ENCODE measurements around the gene SLC9A9. TPM values are rescaled to one million over a fixed set of nuclear protein-coding genes. Genes with fewer than 3 reads are reported as not detected.

SLC9A9 gene
- total and polyA plus RNA-seq, 10 of the 15 experiments (the other 5 are each of a cell fraction or from before 2014, with no cell fraction given), result 3.5 to 14.2 (median 9.3) TPM

- no peak for TF ChIP-seq SRF (IDR thresholded peaks at IDR 0.05; ENCODE audit: low read depth in 2 of 2, low read length in 2 of 2)
Observed at GRCh38 chr3:143514874-143515273, 333.4 kb downstream of the SLC9A9 start (continued).

GRCh38 chr3:143514109-143514508, 334.2 kb downstream of the SLC9A9 start:
- no peak overlapping the region for H3K4me3 ChIP-seq
- intact Hi-C loops (cut with micrococcal nuclease; ENCODE audit: unreplicated experiment) (no loop called here), in situ Hi-C loops (cut with MboI) (no loop called here)
- H3K4me1 ChIP-seq (ENCODE audit: control insufficient read depth, insufficient read depth, low read length), result no peaks in the 10 kb centered on the region
- TF ChIP-seq CREB1 (IDR thresholded peaks at IDR 0.05; ENCODE audit: low read depth) (no peak), FOXK2 (IDR thresholded peaks at IDR 0.05) (no peak), TCF3 (IDR thresholded peaks at IDR 0.05; ENCODE audit: borderline replicate concordance, insufficient read depth, low read depth, low read length) (no peak), POU2F2 (IDR thresholded peaks at IDR 0.05; ENCODE audit: borderline replicate concordance, low read depth, low read length) (no peak), LARP7 (IDR thresholded peaks at IDR 0.05) (no peak), E4F1 (IDR thresholded peaks at IDR 0.05; ENCODE audit: borderline replicate concordance, partially characterized antibody) (no peak), TBL1XR1 (IDR thresholded peaks at IDR 0.05; ENCODE audit: low read depth, low read length) (no peak), EP300 (IDR thresholded peaks at IDR 0.05; ENCODE audit: borderline replicate concordance in 1 of 2, control insufficient read depth in 1 of 2, low read depth in 2 of 2, low read length in 2 of 2) (no peak), ETV6 (conservative IDR thresholded peaks at IDR 0.05 in 1 of 2, IDR thresholded peaks at IDR 0.05 in 1 of 2; ENCODE audit: borderline replicate concordance in 1 of 2, low read depth in 1 of 2) (no peak), JUND (IDR thresholded peaks at IDR 0.05; ENCODE audit: low read depth, low read length) (no peak), RELB (IDR thresholded peaks at IDR 0.05; ENCODE audit: low read depth) (no peak), HDAC6 (IDR thresholded peaks at IDR 0.05; ENCODE audit: unreplicated experiment) (no peak)
- H4K20me1 ChIP-seq (ENCODE audit: control insufficient read depth, insufficient read depth), result no peaks in the 10 kb centered on the region
- RAD21 ChIA-PET (ENCODE audit: unreplicated experiment), result no interaction called here
- H2AFZ ChIP-seq (ENCODE audit: control insufficient read depth, low read depth, low read length), result no peak overlapping the region
- no TSS peak for BruUV-seq (replicated peaks)
- no peaks in the 10 kb centered on the region for H3K27me3 ChIP-seq (replicated peaks in 1 of 2; ENCODE audit: control insufficient read depth in 2 of 2, insufficient read depth in 2 of 2, low read length in 1 of 2)
- FAIRE-seq, result no peak
- DNase-seq (ENCODE audit: low read depth, low spot score), result no peak
- SMC1A ChIA-PET (ENCODE audit: uncharacterized antibody, unreplicated experiment), result interaction anchor here (0.7 to 1.7 kb wide), 3 partner anchors 15 to 24 kb away, joined by 3 read pairs; no protein-coding TSS in a partner anchor
- H3K4me2 ChIP-seq (ENCODE audit: control insufficient read depth, insufficient read depth), result no peak overlapping the region
- no peaks in the 10 kb centered on the region for H3K79me2 ChIP-seq (ENCODE audit: control insufficient read depth, insufficient read depth, low read length)
- H3K36me3 ChIP-seq (ENCODE audit: control insufficient read depth in 2 of 2, insufficient read depth in 2 of 2, low read length in 1 of 2), result no peaks in the 10 kb centered on the region
- no peaks in the 10 kb centered on the region for H3K9me3 ChIP-seq (replicated peaks; ENCODE audit: control insufficient read depth, insufficient read depth, low read length)
- CTCF ChIA-PET, result interaction anchor here (0.8 to 1.2 kb wide), 6 partner anchors 8 to 129 kb away, joined by 3 to 4 read pairs (median 3); no protein-coding TSS in a partner anchor
- no peak overlapping the region for H3K27ac ChIP-seq (ENCODE audit: control insufficient read depth, insufficient read depth)
- 100% methylated on average over 1 of the region's 1 CpG for WGBS (ENCODE audit: insufficient coverage, insufficient replicate concordance, low lambda C conversion rate, missing lambda C conversion rate)
- no peak overlapping the region for H3K9ac ChIP-seq (ENCODE audit: control insufficient read depth, insufficient read depth, low read length)
- POLR2A ChIA-PET, result no interaction called here
- ATAC-seq, result no peak
